Prostate gland (tissue), 2 donors: ENCODE measurements around the gene ANKIB1.

ENCODE experiments used
- POLR2A ChIP-seq: fragments of 450-650 bp; IDR thresholded peaks from one replicate; pipeline ENCODE4 v1.6.1; 2016; ENCODE audit warnings: antibody characterized with exemption, mild to moderate bottlenecking
- POLR2AphosphoS5 ChIP-seq: sonication (generic); formaldehyde crosslinking; IDR thresholded peaks from one replicate; pipeline ENCODE4 v1.6.1; 2017; ENCODE audit warnings: antibody characterized with exemption
- TF ChIP-seq, protein P1 (sequence below), 4 experiments: fragments of 200-600 bp in 2 of 4; fragments of 450-650 bp in 2 of 4; sonication (generic) in 2 of 4; IDR thresholded peaks; 1 replicate in 3 of 4; 2 replicates in 1 of 4; pipeline ENCODE4 v1.5.1; 2016 to 2019; ENCODE audit warnings: antibody characterized with exemption in 4 of 4, mild to moderate bottlenecking in 2 of 4, moderate library complexity in 2 of 4

DNA sequence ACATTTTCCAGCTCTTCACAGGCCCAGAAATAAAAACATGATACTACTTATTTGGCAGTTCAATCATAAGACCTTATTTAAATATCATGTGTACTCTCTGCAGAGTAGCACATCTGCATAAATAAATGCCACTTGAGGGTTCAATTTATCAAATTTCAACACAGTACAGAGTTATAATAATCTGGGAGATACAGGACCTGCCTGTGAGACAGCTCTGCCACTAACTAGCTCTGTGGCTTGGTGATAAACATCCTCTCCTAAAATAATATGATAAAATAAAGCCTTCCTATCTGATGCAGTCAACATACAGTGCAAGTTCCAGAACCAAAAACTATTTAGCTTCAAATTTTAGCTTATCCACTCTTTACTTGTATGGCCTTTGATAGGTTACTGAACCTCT, 110.6 kb downstream of the ANKIB1 start:
- TF ChIP-seq POLR2A, result no peak
- TF ChIP-seq, protein P1, sequence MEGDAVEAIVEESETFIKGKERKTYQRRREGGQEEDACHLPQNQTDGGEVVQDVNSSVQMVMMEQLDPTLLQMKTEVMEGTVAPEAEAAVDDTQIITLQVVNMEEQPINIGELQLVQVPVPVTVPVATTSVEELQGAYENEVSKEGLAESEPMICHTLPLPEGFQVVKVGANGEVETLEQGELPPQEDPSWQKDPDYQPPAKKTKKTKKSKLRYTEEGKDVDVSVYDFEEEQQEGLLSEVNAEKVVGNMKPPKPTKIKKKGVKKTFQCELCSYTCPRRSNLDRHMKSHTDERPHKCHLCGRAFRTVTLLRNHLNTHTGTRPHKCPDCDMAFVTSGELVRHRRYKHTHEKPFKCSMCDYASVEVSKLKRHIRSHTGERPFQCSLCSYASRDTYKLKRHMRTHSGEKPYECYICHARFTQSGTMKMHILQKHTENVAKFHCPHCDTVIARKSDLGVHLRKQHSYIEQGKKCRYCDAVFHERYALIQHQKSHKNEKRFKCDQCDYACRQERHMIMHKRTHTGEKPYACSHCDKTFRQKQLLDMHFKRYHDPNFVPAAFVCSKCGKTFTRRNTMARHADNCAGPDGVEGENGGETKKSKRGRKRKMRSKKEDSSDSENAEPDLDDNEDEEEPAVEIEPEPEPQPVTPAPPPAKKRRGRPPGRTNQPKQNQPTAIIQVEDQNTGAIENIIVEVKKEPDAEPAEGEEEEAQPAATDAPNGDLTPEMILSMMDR (IDR thresholded peaks at IDR 0.05), result no peak
- TF ChIP-seq POLR2AphosphoS5, result no peak
